WI38 (cell line): ENCODE data around the gene SUPT5H.
A peak's percentile ranks its signal among the peaks of the same experiment; 100 is the strongest.
"Not testable (repeated sequence)": the region's sequence is repeated elsewhere in the genome, so short reads cannot be mapped to it uniquely, and the experiment has no call there.

Experiments
- H3K4me3 ChIP-seq: 2 replicates; pipeline ENCODE4 v1.5.1; 2011; ENCODE audit warnings: low read depth, mild to moderate bottlenecking, control low read depth, low read length
- TF ChIP-seq, protein P1 (sequence below): IDR thresholded peaks from 2 replicates; pipeline ENCODE4 v1.5.1; 2012; ENCODE audit warnings: low read depth, mild to moderate bottlenecking, control low read depth, low read length

SUPT5H gene

DNA sequence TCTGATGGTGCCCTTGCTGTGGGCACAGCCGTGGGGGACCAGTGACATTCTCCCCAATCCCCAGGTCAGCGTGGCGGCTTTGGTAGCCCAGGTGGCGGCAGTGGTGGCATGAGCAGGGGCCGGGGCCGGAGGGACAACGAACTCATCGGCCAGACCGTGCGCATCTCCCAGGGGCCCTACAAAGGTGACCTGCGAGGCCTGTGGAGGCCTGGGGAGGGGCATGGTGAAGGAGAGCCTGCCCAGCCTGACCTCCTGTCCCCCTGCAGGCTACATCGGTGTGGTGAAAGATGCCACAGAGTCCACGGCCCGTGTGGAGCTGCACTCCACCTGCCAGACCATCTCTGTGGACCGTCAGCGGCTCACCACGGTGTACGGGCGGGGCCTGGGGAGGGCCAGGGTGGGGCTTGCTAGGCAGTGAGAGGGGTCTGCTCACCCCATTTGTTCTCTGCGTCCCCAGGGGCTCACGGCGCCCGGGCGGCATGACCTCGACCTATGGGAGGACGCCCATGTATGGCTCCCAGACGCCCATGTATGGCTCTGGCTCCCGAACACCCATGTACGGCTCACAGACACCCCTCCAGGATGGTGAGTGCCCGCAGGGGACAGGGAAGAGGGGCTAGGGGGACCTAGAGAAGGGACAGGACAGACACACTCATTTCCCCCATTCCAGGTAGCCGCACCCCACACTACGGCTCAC, 27.5 kb downstream of the SUPT5H start:
- TF ChIP-seq, protein P1, sequence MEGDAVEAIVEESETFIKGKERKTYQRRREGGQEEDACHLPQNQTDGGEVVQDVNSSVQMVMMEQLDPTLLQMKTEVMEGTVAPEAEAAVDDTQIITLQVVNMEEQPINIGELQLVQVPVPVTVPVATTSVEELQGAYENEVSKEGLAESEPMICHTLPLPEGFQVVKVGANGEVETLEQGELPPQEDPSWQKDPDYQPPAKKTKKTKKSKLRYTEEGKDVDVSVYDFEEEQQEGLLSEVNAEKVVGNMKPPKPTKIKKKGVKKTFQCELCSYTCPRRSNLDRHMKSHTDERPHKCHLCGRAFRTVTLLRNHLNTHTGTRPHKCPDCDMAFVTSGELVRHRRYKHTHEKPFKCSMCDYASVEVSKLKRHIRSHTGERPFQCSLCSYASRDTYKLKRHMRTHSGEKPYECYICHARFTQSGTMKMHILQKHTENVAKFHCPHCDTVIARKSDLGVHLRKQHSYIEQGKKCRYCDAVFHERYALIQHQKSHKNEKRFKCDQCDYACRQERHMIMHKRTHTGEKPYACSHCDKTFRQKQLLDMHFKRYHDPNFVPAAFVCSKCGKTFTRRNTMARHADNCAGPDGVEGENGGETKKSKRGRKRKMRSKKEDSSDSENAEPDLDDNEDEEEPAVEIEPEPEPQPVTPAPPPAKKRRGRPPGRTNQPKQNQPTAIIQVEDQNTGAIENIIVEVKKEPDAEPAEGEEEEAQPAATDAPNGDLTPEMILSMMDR = no peak
- no peak overlapping the region for H3K4me3 ChIP-seq

DNA sequence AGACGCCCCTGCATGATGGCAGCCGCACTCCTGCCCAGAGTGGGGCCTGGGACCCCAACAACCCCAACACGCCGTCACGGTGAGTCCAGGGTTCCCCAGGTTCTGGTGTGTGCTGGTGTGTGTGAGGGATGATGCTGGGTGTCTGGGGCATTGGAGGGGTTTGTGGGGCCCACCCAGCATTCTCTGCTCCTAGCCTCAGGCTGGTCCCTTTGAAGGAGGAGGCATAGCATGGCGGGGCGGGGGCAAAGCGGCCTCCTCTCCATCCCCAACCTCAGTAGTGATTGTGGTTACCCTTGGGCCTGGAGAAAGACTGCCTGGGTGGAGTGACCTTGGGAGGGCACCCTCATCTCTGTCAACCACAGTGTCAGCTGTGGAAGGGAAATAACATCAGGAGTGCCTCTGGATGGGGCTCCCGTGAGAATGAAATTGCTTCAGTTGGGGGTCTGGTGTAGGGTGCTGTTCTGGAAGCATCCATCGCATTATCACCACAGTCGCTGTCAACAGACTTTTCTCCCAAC, 28.1 kb downstream of the SUPT5H start:
- H3K4me3 ChIP-seq = no peak overlapping the region
- TF ChIP-seq, protein P1 = no peak

DNA sequence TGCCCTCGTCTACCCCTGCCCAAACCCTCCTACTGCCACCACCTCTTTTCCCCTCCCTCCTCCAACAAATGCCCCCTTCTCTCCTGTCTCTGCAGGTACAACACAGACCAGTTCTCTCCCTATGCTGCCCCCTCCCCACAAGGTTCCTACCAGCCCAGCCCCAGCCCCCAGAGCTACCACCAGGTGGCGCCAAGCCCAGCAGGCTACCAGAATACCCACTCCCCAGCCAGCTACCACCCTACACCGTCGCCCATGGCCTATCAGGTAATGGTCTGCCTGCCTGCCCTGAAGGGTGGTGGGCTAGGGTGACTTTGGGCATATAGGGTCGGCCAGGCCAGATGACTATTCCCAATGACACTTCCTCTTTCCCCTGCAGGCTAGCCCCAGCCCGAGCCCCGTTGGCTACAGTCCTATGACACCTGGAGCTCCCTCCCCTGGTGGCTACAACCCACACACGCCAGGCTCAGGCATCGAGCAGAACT, 28.8 kb downstream of the SUPT5H start:
- no peak overlapping the region for H3K4me3 ChIP-seq
- TF ChIP-seq, protein P1 = peak; percentile 84

DNA sequence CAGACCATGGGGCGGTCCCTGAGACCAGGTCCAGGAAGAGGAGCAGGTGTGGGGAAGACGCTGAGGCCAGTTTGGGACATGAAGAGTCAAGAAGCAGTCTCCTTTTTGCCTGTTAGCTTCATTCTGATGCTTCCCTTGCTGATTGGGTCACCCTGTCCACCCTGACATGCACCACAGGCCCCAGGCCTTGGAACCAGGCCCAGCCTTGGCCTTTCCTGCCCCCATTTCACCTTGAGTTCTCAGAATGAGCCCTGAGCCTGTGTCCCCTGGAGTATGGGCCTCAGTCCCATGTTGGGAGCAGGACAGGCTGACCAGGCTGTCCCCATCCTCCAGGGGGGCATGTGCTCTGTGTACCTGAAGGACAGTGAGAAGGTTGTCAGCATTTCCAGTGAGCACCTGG, 30.4 kb downstream of the SUPT5H start:
- H3K4me3 ChIP-seq = no peak overlapping the region
- TF ChIP-seq, protein P1 = no peak

DNA sequence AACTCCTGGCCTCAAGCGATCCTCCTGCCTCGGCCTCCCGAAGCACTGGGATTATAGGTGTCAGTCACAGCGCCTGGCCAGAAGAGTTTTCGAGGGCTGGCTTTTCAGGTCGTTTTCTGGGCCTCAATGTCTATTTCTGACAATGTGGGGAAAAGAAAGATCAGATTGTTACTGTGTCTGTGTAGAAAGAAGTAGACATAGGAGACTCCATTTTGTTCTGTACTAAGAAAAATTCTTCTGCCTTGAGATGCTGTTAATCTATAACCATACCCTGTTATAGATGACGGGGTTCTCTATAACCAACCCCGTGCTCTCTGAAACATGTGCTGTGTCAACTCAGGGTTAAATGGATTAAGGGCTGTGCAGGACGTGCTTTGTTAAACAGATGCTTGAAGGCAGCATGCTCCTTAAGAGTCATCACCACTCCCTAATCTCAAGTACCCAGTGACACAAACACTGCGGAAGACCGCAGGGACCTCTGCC, 34.0 kb downstream of the SUPT5H start:
- H3K4me3 ChIP-seq = not testable (repeated sequence)

DNA sequence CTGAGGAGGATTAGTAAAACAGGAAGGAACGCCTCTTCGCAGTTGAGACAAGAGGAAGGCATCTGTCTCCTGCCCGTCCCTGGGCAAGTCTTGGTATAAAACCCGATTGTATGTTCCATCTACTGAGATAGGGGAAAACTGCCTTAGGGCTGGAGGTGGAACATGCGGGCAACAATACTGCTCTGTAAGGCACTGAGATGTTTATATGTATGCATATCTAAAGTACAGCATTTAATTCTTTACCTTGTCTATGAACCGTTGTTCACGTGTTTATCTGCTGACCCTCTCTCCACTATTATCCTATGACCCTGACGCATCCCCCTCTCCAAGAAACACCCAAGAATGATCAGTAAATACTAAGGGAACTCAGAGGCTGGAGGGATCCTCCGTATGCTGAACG, 34.5 kb downstream of the SUPT5H start:
- H3K4me3 ChIP-seq = peak overlapping the region; percentile 100; the same call in 1 of the 2 replicates
- TF ChIP-seq, protein P1 = no peak

DNA sequence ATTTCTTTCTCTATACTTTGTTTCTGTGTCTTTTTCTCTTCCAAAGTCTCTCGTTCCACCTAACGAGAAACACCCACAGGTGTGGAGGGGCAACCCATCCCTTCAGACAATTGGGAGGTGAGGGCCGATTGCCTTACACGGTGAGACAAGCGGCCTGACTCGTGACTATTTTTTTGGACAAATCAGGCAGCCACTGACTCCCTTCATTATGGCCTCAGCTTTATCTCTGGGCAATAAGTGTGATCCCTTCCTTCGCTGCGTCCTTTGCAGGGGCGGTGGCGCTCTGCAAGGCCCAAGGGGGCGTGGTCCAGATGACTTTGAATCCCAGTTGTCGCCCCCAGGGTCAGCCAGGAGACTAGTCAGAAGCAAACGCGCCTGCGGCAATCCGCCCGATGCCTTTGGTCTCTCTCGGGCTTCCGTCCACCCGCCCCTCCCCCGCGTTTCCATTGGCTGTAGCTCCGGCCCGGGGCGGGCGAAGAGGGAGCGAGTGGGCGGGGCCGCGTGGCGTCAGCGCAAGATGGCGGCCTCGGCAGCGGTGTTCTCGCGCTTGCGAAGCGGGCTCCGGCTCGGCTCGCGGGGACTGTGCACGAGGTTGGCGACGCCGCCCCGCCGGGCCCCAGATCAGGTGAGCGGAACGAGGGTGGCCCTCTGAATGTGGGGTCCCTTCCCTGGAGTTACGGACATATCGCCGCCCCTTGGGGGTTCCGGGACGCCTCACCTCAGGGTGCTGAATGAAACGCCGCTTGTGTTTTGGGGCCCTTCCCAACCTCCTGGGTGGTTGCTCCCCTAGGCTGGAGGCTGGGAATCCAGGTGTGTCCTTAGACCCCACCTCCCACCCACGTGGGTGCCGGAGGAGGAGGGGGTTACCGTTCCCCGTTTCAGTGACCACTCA, 35.2 kb downstream of the SUPT5H start, which contains the start of gene TIMM50:
TIMM50 (plus strand) TSS at position 502 of the 892 bp plus-strand sequence; CDS start at position 518, 16 bp downstream.
- H3K4me3 ChIP-seq = peak within 1 kb of the TSS; percentile 100
- TF ChIP-seq, protein P1 = no peak
